Keratinocyte (primary cell): ENCODE results near the gene LRBA.
"Not testable (repeated sequence)": the region's sequence is repeated elsewhere in the genome, so short reads cannot be mapped to it uniquely, and the experiment has no call there.

Experiments used
- EZH2 ChIP-seq: IDR thresholded peaks from one replicate; pipeline ENCODE4 v1.6.1; 2012; ENCODE audit warnings: inconsistent platforms, mild to moderate bottlenecking, low read length, moderate library complexity
- TF ChIP-seq, protein P1 (sequence below), 3 experiments: IDR thresholded peaks in 1 of 3; conservative IDR thresholded peaks in 1 of 3; optimal IDR thresholded peaks in 1 of 3; 2 replicates in 2 of 3; 3 replicates in 1 of 3; pipeline versions ENCODE3 to v1.5.1; 2011; ENCODE audit warnings: low read length in 3 of 3, mild to moderate bottlenecking in 3 of 3, moderate library complexity in 2 of 3, control low read depth in 1 of 3, inconsistent platforms in 1 of 3; ENCODE audit not compliant: insufficient read depth in 2 of 3; ENCODE audit errors: extremely low read depth in 1 of 3

- TF ChIP-seq, protein P1, sequence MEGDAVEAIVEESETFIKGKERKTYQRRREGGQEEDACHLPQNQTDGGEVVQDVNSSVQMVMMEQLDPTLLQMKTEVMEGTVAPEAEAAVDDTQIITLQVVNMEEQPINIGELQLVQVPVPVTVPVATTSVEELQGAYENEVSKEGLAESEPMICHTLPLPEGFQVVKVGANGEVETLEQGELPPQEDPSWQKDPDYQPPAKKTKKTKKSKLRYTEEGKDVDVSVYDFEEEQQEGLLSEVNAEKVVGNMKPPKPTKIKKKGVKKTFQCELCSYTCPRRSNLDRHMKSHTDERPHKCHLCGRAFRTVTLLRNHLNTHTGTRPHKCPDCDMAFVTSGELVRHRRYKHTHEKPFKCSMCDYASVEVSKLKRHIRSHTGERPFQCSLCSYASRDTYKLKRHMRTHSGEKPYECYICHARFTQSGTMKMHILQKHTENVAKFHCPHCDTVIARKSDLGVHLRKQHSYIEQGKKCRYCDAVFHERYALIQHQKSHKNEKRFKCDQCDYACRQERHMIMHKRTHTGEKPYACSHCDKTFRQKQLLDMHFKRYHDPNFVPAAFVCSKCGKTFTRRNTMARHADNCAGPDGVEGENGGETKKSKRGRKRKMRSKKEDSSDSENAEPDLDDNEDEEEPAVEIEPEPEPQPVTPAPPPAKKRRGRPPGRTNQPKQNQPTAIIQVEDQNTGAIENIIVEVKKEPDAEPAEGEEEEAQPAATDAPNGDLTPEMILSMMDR (optimal IDR thresholded peaks at IDR 0.05 in 1 of 3, IDR thresholded peaks at IDR 0.05 in 1 of 3, conservative IDR thresholded peaks at IDR 0.05 in 1 of 3; ENCODE audit: extremely low read depth in 1 of 3, insufficient read depth in 2 of 3, low read length in 3 of 3): not testable (repeated sequence)
- TF ChIP-seq EZH2: not testable (repeated sequence)
Observed at GRCh38 chr4:150537911-150538310, 477.2 kb downstream of the LRBA start.
